ENCODE data around the gene POFUT2.

POFUT2 gene

DNA sequence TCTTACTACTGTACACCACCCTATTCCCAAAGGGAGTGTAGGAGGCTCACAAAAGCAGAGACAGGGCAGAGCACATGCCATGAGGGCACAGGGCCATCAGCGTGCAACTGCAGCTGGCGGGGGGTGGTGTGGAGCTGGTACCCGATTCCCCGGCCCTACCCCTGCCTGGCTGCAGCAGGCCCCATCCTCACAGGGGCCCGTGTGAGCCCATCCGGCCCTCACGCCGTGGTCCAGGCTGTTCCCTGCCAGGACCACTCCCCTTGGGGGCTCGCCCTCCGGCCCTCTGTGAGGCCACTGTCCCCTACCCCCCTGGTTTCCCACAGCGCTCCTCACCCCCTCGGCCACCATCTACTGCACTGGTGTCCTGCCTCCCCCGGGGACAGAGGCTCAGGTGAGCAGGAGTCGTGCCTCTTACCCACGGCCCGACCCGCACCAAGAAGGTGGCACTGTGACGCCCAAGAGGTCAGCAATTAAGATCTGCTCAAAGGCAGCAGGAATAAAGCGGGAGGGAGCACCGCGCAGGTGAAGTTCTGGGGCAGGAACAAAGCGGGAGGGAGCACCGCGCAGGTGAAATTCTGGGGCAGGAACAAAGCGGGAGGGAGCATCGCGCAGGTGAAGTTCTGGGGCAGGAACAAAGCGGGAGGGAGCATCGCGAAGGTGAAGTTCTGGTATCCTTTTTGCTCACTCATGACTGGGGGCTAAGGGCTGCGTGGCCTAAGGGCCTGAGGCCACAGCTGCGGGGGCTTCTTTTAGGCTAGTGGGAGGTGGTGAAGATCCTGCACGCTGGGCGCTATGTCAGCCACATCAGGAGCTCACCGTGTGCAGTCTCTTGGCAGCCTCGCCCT is 3.9 kb downstream of the POFUT2 start:
- DNase-seq (ENCODE audit: insufficient read length, low spot score) (no peak), FAIRE-seq (no peak)
- TF ChIP-seq POLR2A (IDR thresholded peaks at IDR 0.05; ENCODE audit: low read depth, low read length) = no peak

GRCh38 chr21:45283035-45283610 is 4.6 kb downstream of the POFUT2 start:
- no peak for FAIRE-seq
- no peak for TF ChIP-seq POLR2A (IDR thresholded peaks at IDR 0.05; ENCODE audit: low read depth, low read length)
- DNase-seq (ENCODE audit: insufficient read length, low spot score) = no peak

GRCh38 chr21:45282283-45283034 is 5.2 kb downstream of the POFUT2 start:
- no peak for TF ChIP-seq POLR2A (IDR thresholded peaks at IDR 0.05; ENCODE audit: low read depth, low read length)
- FAIRE-seq = no peak

GRCh38 chr21:45281411-45282282 is 6.0 kb downstream of the POFUT2 start:
- no peak for DNase-seq (ENCODE audit: insufficient read length, low spot score)
- FAIRE-seq = no peak
- no peak for TF ChIP-seq POLR2A (IDR thresholded peaks at IDR 0.05; ENCODE audit: low read depth, low read length)

More at GRCh38 chr21:45282283-45283034, 5.2 kb downstream of the POFUT2 start:
- no peak for DNase-seq (ENCODE audit: insufficient read length, low spot score)

- no peak for DNase-seq (ENCODE audit: insufficient read length, low spot score)
- no peak for TF ChIP-seq POLR2A (IDR thresholded peaks at IDR 0.05; ENCODE audit: low read depth, low read length)
- no peak for FAIRE-seq
Observed at GRCh38 chr21:45280969-45281368, 6.7 kb downstream of the POFUT2 start.

DNA sequence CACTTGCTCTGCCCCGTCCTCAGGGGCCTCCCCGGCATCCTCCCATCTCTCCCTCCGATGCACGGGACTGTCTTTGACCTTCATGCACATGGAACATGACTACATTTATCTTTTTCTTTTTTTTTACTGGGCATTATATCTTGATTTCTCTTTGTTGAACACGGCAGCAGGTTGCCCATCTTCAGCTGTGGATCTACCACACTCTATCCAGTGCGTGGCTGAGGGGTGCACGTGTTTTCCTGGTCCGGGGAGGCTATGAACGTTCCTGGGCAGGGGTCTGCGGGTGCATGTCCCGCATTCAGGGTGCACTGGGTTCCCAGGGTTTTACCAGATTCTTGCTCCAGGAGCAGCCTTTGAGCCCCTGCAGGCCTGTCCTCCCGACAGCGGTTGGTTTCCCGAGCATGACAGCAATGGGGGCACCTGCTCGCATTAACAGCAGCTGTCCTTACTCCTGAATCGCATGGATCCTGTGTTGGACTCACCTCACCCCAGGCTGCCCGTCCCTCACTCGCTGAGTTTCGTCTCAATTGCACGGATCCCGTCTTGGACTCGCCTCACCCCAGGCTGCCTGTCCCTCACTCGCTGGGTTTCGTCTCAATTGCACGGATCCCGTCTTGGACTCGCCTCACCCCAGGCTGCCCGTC is 7.4 kb downstream of the POFUT2 start:
- no peak for FAIRE-seq

DNA sequence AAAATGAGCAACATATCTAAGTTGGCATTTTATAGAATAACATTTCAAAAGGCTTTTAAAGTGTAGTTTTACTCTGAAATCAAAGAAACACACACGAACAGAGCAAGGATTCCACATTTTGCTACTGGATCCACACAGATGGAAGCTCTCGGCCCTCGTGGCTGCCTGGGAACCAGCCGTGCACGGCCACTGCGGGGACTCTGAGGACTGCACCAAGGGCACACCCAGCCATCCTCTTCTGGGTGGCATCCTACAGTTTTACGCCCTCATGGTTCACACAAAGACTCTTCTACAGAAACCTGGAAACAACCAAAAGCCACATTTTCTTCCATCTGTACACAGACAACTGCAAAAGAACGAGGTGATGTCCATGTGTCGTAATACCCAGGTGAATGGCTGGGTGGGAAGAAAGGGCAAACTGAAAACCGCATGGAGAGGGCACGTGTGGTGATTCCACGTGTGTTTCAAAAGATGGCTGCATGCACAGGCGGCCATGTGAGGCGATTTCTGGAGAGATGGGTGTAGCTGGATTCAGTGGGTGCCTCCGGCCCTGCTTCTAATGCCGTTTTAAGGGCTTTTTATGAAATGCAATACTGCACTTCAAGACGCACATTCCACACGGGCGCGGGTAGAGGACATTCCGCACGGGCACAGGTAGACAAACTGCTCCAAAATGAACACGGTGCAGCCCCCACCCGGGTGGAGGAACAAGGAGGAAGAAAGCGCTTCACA is 8.1 kb downstream of the POFUT2 start:
- TF ChIP-seq POLR2A (IDR thresholded peaks at IDR 0.05; ENCODE audit: low read depth, low read length) = no peak
- FAIRE-seq = no peak
- no peak for DNase-seq (ENCODE audit: insufficient read length, low spot score)

More for the DNA sequence above, 7.4 kb downstream of the POFUT2 start:
- TF ChIP-seq POLR2A (IDR thresholded peaks at IDR 0.05; ENCODE audit: low read depth, low read length) = no peak
- no peak for DNase-seq (ENCODE audit: insufficient read length, low spot score)

- FAIRE-seq = no peak
- TF ChIP-seq POLR2A (IDR thresholded peaks at IDR 0.05; ENCODE audit: low read depth, low read length) = no peak
- no peak for DNase-seq (ENCODE audit: insufficient read length, low spot score)
Observed at GRCh38 chr21:45278156-45278911, 9.4 kb downstream of the POFUT2 start.

GRCh38 chr21:45277101-45278045 is 10.3 kb downstream of the POFUT2 start:
- DNase-seq (ENCODE audit: insufficient read length, low spot score) = no peak
- FAIRE-seq = no peak
- no peak for TF ChIP-seq POLR2A (IDR thresholded peaks at IDR 0.05; ENCODE audit: low read depth, low read length)

GRCh38 chr21:45276596-45276995 is 11.1 kb downstream of the POFUT2 start:
- FAIRE-seq (no peak), DNase-seq (ENCODE audit: insufficient read length, low spot score) (no peak)
- TF ChIP-seq POLR2A (IDR thresholded peaks at IDR 0.05; ENCODE audit: low read depth, low read length) = no peak

DNA sequence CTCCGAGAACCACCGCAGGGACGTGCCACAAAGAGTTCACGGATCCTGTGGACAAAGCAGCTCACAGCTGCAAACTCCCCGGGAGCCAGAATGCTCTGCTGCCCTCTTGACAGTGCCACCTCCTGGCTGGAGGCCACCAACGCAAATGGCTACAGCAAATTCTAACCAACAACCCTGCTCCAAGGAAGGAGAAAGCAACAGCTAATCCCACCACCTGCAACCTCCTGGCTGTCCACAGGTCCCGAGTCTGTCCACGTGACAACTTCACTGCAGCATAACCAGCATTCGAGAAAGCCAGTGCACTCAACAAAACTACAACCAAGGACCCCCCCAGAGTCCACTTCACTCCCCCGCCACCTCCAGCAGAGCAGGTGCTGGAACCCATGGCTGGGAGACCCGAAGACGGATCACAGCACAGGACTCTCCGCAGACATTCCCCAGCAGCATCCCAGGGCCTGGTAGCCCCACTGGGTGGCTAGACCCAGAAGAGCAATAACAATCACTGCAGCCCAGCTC is 17.3 kb downstream of the POFUT2 start:
- FAIRE-seq (no peak), DNase-seq (ENCODE audit: insufficient read length, low spot score) (no peak)
- TF ChIP-seq POLR2A (IDR thresholded peaks at IDR 0.05; ENCODE audit: low read depth, low read length) = no peak
